ENCODE results near the gene MEX3A.
"Not testable (repeated sequence)": the region's sequence is repeated elsewhere in the genome, so short reads cannot be mapped to it uniquely, and the experiment has no call there.

GRCh38 chr1:156116731-156117130 is 34.5 kb upstream of the MEX3A start:
- TF ChIP-seq CTCF, EP300, POLR2A (IDR thresholded peaks at IDR 0.05): not testable (repeated sequence)

Data from sigmoid colon (tissue), 4 donors.